Endodermal cell (in vitro differentiated cells): ENCODE data around the gene ZDHHC14. TPM values are rescaled to one million over a fixed set of nuclear protein-coding genes. Genes with fewer than 3 reads are reported as not detected.

Experiments
- DNase-seq: peaks from one replicate; pipeline ENCODE4 v3.0.0-alpha.2; 2017
- H3K27ac ChIP-seq: 2 replicates; pipeline ENCODE4 v1.5.1; 2013; ENCODE audit warnings: mild to moderate bottlenecking, low read depth, low read length, moderate library complexity
- H3K27me3 ChIP-seq: 2 replicates; pipeline ENCODE4 v1.6.1; 2013; ENCODE audit warnings: mild to moderate bottlenecking, low read length, moderate library complexity; ENCODE audit not compliant: insufficient read depth, control insufficient read depth, poor library complexity, severe bottlenecking
- H3K36me3 ChIP-seq: 2 replicates; pipeline ENCODE4 v1.7.0; 2013; ENCODE audit warnings: mild to moderate bottlenecking, low read length, moderate library complexity; ENCODE audit not compliant: control insufficient read depth, insufficient read depth
- H3K4me1 ChIP-seq: one replicate; pipeline ENCODE4 v1.7.0; 2013; ENCODE audit warnings: low read length; ENCODE audit not compliant: control insufficient read depth, insufficient read depth
- H3K4me3 ChIP-seq: 2 replicates; pipeline ENCODE4 v1.5.1; 2013; ENCODE audit warnings: mild to moderate bottlenecking, low read length, moderate library complexity
- H3K9ac ChIP-seq: 2 replicates; pipeline ENCODE4 v1.6.1; 2013; ENCODE audit warnings: mild to moderate bottlenecking, low read length, moderate library complexity; ENCODE audit not compliant: poor library complexity, severe bottlenecking; ENCODE audit errors: extremely low read depth
- H3K9me3 ChIP-seq: 2 replicates; pipeline ENCODE4 v1.6.1; 2013; ENCODE audit warnings: mild to moderate bottlenecking, low read length, moderate library complexity; ENCODE audit not compliant: control insufficient read depth
- H3K27ac Mint-ChIP-seq: 2 replicates; pipeline ENCODE4 v1.8.0; 2020; ENCODE audit warnings: mixed read lengths
- H3K27me3 Mint-ChIP-seq: 2 replicates; pipeline ENCODE4 v1.8.0; 2021; ENCODE audit warnings: mild to moderate bottlenecking, mixed read lengths; ENCODE audit not compliant: insufficient read depth
- H3K36me3 Mint-ChIP-seq: 2 replicates; pipeline ENCODE4 v1.8.0; 2020; ENCODE audit warnings: low read depth, mixed read lengths
- H3K4me1 Mint-ChIP-seq: 2 replicates; pipeline ENCODE4 v1.8.0; 2020; ENCODE audit warnings: mixed read lengths
- H3K4me3 Mint-ChIP-seq: 2 replicates; pipeline ENCODE4 v1.8.0; 2020; ENCODE audit warnings: mild to moderate bottlenecking, moderate library complexity, mixed read lengths
- H3K9me3 Mint-ChIP-seq: 2 replicates; pipeline ENCODE4 v1.8.0; 2020; ENCODE audit warnings: mild to moderate bottlenecking, mixed read lengths
- WGBS, 2 experiments: methylation state at CpG; one replicate each; pipeline versions ENCODE4 v1.1.5 to v1.1.7; 2013; ENCODE audit warnings: missing lambda C conversion rate in 2 of 2, mixed read lengths in 1 of 2; ENCODE audit not compliant: insufficient coverage in 1 of 2, insufficient read length in 1 of 2; 5-methylcytosine and 5-hydroxymethylcytosine counted together
- total RNA-seq, 2 donors: library from RNA; stranded (reverse); fragmentation: NEBNext Ultra II Directional in 1 of 2; extraction: Animal tissue kit (Norgen Biotek cat#: 25700) in 1 of 2; gene quantifications; 2 replicates in 1 of 2; 3 replicates in 1 of 2; pipeline ENCODE4 v1.2.1, GENCODE V29; 2021
- TF ChIP-seq, protein P1 (sequence below): fragments of 200-600 bp; sonication (generic); conservative IDR thresholded peaks from 2 replicates; pipeline ENCODE4 v1.5.0; 2021; ENCODE audit warnings: antibody characterized with exemption, mild to moderate bottlenecking

The ZDHHC14 gene
- total RNA-seq, 2 donors from 2014 or later, result 2.3 to 4.5 TPM

DNA sequence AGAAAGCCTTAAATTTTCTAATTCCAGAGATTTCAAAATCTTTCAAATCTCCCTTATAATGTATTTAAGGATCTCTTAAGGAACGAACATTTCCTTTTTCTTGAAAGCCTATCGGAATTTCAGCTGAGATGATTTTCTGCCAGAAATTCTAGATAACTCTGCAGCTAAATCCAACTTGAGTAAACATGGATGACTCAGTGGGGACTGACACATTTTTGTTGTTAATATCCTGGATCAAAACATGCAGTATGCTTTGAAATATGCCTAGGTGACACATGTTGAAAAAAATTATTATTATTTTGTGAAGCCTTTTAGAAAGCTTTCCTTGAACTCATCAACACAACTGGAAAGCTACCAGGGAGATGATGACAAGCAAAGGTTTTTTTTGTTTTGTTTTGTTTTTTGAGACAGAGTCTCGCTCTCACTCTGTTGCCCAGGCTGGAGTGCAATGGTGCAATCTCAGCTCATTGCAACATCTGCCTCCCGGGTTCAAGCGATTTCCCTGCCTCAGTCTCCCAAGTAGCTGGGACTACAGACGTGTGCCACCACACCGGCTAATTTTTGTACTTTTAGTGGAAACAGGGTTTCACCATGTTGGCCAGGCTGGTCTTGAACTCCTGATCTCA lies 302.0 kb downstream of the ZDHHC14 start:
- 87 to 93% methylated on average over 6 to 7 of the region's 7 CpGs for WGBS, 2 experiments
- Mint-ChIP-seq H3K27me3 (no peaks in the 10 kb centered on the region), H3K36me3 (no peaks in the 10 kb centered on the region), H3K9me3 (no peaks in the 10 kb centered on the region), H3K4me3 (no peak overlapping the region), H3K4me1 (no peaks in the 10 kb centered on the region), H3K27ac (no peak overlapping the region)
- Histone ChIP-seq H3K27me3 (no peaks in the 10 kb centered on the region), H3K9ac (no peak overlapping the region), H3K4me3 (no peak overlapping the region), H3K9me3 (no peaks in the 10 kb centered on the region), H3K4me1 (no peaks in the 10 kb centered on the region), H3K36me3 (no peaks in the 10 kb centered on the region), H3K27ac (no peak overlapping the region)
- TF ChIP-seq, protein P1, sequence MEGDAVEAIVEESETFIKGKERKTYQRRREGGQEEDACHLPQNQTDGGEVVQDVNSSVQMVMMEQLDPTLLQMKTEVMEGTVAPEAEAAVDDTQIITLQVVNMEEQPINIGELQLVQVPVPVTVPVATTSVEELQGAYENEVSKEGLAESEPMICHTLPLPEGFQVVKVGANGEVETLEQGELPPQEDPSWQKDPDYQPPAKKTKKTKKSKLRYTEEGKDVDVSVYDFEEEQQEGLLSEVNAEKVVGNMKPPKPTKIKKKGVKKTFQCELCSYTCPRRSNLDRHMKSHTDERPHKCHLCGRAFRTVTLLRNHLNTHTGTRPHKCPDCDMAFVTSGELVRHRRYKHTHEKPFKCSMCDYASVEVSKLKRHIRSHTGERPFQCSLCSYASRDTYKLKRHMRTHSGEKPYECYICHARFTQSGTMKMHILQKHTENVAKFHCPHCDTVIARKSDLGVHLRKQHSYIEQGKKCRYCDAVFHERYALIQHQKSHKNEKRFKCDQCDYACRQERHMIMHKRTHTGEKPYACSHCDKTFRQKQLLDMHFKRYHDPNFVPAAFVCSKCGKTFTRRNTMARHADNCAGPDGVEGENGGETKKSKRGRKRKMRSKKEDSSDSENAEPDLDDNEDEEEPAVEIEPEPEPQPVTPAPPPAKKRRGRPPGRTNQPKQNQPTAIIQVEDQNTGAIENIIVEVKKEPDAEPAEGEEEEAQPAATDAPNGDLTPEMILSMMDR, result no peak
- DNase-seq, result no peak

DNA sequence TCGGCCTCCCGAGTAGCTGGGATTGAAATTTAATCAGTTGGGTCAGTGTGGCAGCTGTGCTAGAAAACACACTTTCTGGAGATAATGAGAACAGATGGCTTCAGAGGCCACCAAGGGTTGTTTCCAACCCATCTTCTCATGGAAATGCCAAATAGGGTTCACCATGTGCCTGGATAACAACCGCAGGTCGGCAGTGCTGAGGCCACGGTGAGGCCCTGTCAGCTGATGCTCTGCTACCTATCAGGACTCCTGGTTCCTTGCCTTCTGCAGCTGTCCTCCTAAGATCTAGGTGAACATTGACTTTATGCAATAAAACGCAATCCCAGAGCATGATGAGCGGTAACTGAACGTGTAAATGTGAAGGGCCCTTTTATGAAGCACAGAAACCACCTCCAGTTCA lies 302.7 kb downstream of the ZDHHC14 start:
- 94 to 100% methylated on average over 5 to 8 of the region's 8 CpGs for WGBS, 2 experiments
- Mint-ChIP-seq H3K27ac (no peak overlapping the region), H3K4me1 (no peaks in the 10 kb centered on the region), H3K36me3 (no peaks in the 10 kb centered on the region), H3K9me3 (no peaks in the 10 kb centered on the region), H3K27me3 (peaks cover 2% of the 10 kb centered on the region), H3K4me3 (no peak overlapping the region)
- no peak overlapping the region for H3K4me3 ChIP-seq
- H3K27ac ChIP-seq, result no peak overlapping the region
- no peak overlapping the region for H3K9ac ChIP-seq
- TF ChIP-seq, protein P1, result no peak
- no peaks in the 10 kb centered on the region for H3K4me1 ChIP-seq
- no peaks in the 10 kb centered on the region for H3K27me3 ChIP-seq
- DNase-seq, result no peak
- H3K9me3 ChIP-seq, result no peaks in the 10 kb centered on the region
- H3K36me3 ChIP-seq, result no peaks in the 10 kb centered on the region

DNA sequence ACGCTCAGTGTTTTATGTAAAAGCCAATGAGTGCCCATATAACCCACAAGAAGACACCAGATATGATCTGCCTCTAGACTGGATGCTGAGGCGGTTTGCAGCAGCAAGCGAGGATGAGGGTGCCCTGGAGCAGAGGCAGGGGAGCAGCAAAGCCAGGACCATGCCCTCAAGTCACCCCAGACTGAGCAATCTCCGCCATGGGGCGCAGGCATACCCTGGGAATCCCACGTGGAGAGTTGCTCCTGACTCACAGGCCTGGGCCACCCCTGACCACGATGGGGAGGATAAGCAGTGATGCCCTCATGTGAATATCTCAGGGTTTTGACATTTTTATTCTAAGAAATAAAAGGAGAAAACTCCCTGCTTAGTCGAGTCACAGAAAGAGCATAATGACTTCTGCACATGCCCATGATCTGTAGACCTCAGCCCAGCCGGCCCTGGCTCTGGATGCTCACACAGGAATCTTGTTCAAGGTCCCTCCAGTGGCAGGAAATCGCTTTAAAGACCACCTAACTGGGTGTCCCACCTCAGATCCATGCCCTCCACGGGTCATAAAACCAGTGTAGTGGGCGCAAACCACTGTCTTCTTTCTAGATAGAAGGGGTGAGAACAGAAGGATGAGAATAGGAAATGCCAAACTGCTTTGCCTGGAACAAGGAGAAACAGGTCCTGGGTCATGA lies 303.8 kb downstream of the ZDHHC14 start:
- Mint-ChIP-seq H3K4me3 (no peak overlapping the region), H3K4me1 (no peaks in the 10 kb centered on the region), H3K27ac (no peak overlapping the region), H3K36me3 (no peaks in the 10 kb centered on the region), H3K27me3 (peaks cover 2% of the 10 kb centered on the region), H3K9me3 (no peaks in the 10 kb centered on the region)
- TF ChIP-seq, protein P1, result no peak
- Histone ChIP-seq H3K27ac (no peak overlapping the region), H3K27me3 (no peaks in the 10 kb centered on the region), H3K4me3 (no peak overlapping the region), H3K9me3 (no peaks in the 10 kb centered on the region), H3K9ac (no peak overlapping the region), H3K4me1 (no peaks in the 10 kb centered on the region), H3K36me3 (no peaks in the 10 kb centered on the region)
- WGBS, 2 experiments, result 89 to 94% methylated on average over 10 to 12 of the region's 12 CpGs
- no peak for DNase-seq
